Medulla oblongata (tissue), 1 donor: Measurements from ENCODE around the gene OSBP.
"Not testable (repeated sequence)": the region's sequence is repeated elsewhere in the genome, so short reads cannot be mapped to it uniquely, and the experiment has no call there.

ENCODE experiments used
- DNase-seq: peaks from one replicate; pipeline ENCODE4 v3.0.0-alpha.2; 2015; ENCODE audit errors: extremely low spot score

Gene OSBP

GRCh38 chr11:59553323-59553722 is 62.3 kb downstream of the OSBP start:
- DNase-seq = no peak

GRCh38 chr11:59552844-59553243 is 62.7 kb downstream of the OSBP start:
- DNase-seq = no peak

GRCh38 chr11:59551659-59552521 is 63.7 kb downstream of the OSBP start:
- peak; percentile 73 for DNase-seq

- DNase-seq = peak; percentile 90
Observed at GRCh38 chr11:59550842-59551658, 64.5 kb downstream of the OSBP start.

DNA sequence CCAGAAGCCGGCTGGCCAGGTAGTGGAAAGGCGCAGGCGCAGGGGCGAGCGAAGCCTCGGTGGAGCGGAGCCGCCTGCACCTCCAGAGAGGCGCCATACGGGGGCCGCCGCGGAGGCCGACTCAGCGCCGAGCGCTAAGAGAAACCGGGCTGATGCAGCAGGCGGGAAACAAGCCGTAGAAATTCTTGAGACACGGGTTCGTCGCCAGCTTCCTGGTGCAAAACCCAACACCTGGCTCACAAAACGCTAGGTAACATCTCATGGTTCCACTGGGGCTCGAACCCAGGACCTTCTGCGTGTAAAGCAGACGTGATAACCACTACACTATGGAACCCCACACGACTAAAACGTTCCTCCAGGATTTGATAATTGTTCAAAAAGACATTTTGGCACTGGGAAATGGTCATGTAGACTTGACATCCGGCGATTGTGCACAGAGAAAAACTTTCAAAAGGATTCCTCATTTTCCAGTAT is 65.2 kb downstream of the OSBP start:
- peak; percentile 89 for DNase-seq

DNA sequence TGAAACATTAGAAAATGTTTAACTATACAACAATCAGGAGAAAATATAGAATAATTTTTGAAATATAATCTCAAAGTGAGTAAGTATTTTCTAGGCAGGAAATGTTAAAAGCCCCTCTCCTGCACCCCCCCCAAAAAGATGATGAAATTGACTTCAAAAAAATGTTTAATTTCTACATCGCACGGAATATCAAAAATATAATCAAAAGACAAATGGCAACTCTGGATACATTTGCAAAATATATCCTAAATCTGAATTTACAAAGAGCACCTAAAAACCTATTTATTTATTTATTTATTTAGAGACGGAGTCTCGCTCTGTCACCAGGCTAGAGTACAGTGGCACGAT is 67.3 kb downstream of the OSBP start:
- no peak for DNase-seq

DNA sequence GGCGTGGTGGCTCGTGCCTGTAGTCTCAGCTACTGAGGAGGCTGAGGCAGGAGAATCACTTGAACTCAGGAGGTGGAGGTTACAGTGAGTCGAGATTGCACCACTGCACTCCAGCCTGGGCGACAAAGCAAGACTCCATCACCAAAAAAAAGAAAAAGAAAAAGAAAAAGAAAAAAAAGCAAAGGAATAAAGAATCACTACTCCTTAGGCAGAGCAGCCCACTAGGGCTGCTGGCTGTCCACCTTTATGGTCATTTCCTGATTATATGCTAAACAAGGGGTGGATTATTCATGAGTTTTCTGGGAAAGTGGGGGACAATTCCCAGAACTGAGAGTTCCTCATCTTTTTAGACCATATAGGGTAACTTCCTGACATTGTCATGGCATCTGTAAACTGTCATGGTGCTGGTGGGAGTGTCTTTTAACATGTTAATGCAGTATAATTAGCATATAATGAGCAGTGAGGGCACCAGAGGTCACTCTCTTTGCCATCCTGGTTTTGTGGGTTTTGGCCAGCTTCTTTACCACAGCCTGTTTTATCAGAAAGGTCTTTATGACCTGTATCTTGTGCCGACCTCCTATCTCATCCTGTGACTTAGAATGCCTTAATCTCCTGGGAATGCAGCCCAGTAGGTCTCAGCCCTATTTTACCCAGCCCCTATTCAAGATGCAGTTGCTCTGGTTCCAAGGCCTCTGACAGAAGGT is 67.8 kb downstream of the OSBP start:
- DNase-seq = not testable (repeated sequence)

GRCh38 chr11:59545179-59546020 is 70.2 kb downstream of the OSBP start:
- DNase-seq = no peak

DNA sequence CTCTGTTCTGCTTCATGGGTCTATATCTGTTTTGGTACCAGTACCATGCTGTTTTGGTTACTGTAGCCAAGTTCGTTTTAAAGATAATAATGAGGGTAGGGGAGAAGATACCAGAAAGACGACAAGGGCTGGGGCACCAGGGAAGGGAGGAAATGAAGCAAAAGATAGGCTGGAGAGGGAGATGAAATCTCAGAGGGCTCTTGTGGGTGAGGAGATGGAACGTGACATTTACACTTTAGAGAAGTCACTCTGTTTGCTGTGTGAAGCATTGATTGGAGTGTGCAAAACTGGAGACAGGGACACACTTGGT is 70.8 kb downstream of the OSBP start:
- DNase-seq = no peak

- DNase-seq = not testable (repeated sequence)
Observed at GRCh38 chr11:59543713-59544112, 71.9 kb downstream of the OSBP start.

GRCh38 chr11:59542142-59542810 is 73.3 kb downstream of the OSBP start:
- no peak for DNase-seq

- DNase-seq = no peak
Observed at GRCh38 chr11:59534676-59535075, 80.9 kb downstream of the OSBP start.

- DNase-seq = no peak
Observed at GRCh38 chr11:59532620-59533019, 83.0 kb downstream of the OSBP start.

GRCh38 chr11:59528711-59529110 is 86.9 kb downstream of the OSBP start:
- no peak for DNase-seq
